IPS-15b (cell line): ENCODE measurements around the gene ANO2.

Experiments used
- H3K27me3 ChIP-seq: one replicate; pipeline ENCODE4 v1.6.1; 2013; ENCODE audit warnings: low read length; ENCODE audit not compliant: control insufficient read depth, insufficient read depth
- H3K36me3 ChIP-seq: one replicate; pipeline ENCODE4 v1.6.1; 2013; ENCODE audit warnings: low read length; ENCODE audit not compliant: control insufficient read depth, insufficient read depth
- H3K4me1 ChIP-seq: one replicate; pipeline ENCODE4 v1.6.1; 2013; ENCODE audit warnings: mild to moderate bottlenecking, low read length; ENCODE audit not compliant: control insufficient read depth, insufficient read depth
- H3K4me3 ChIP-seq: one replicate; pipeline ENCODE4 v1.5.1; 2013; ENCODE audit warnings: low read depth, low read length
- H3K9ac ChIP-seq: one replicate; pipeline ENCODE4 v1.6.1; 2013; ENCODE audit warnings: low read depth, mild to moderate bottlenecking, low read length
- H3K9me3 ChIP-seq: one replicate; pipeline ENCODE4 v1.6.1; 2013; ENCODE audit warnings: mild to moderate bottlenecking, low read length; ENCODE audit not compliant: control insufficient read depth, insufficient read depth

The ANO2 gene

GRCh38 chr12:5588591-5588990 lies 356.5 kb downstream of the ANO2 start:
- H3K4me3 ChIP-seq: no peak overlapping the region
- H3K4me1 ChIP-seq: peaks cover 21% of the 10 kb centered on the region
- no peaks in the 10 kb centered on the region for H3K36me3 ChIP-seq
- H3K9ac ChIP-seq: no peak overlapping the region
- no peaks in the 10 kb centered on the region for H3K9me3 ChIP-seq
- H3K27me3 ChIP-seq: no peaks in the 10 kb centered on the region

- Histone ChIP-seq H3K27me3 (no peaks in the 10 kb centered on the region), H3K4me1 (peaks cover 21% of the 10 kb centered on the region), H3K4me3 (no peak overlapping the region), H3K9ac (no peak overlapping the region), H3K9me3 (no peaks in the 10 kb centered on the region), H3K36me3 (no peaks in the 10 kb centered on the region)
These were observed 356.9 kb downstream of the ANO2 start for GRCh38 chr12:5588176-5588575.

GRCh38 chr12:5587711-5588121 lies 357.3 kb downstream of the ANO2 start:
- H3K9me3 ChIP-seq: no peaks in the 10 kb centered on the region
- no peak overlapping the region for H3K4me3 ChIP-seq
- H3K36me3 ChIP-seq: no peaks in the 10 kb centered on the region
- peaks cover 21% of the 10 kb centered on the region for H3K4me1 ChIP-seq
- H3K27me3 ChIP-seq: no peaks in the 10 kb centered on the region
- H3K9ac ChIP-seq: no peak overlapping the region

GRCh38 chr12:5586201-5586600 lies 358.9 kb downstream of the ANO2 start:
- H3K9ac ChIP-seq: no peak overlapping the region
- no peaks in the 10 kb centered on the region for H3K9me3 ChIP-seq
- H3K4me1 ChIP-seq: peaks cover 24% of the 10 kb centered on the region
- H3K4me3 ChIP-seq: no peak overlapping the region
- no peaks in the 10 kb centered on the region for H3K27me3 ChIP-seq
- no peaks in the 10 kb centered on the region for H3K36me3 ChIP-seq

- Histone ChIP-seq H3K36me3 (no peaks in the 10 kb centered on the region), H3K27me3 (no peaks in the 10 kb centered on the region), H3K4me3 (no peak overlapping the region), H3K9me3 (no peaks in the 10 kb centered on the region), H3K9ac (no peak overlapping the region), H3K4me1 (peaks cover 24% of the 10 kb centered on the region)
These were observed 359.9 kb downstream of the ANO2 start for GRCh38 chr12:5585178-5585577.

GRCh38 chr12:5584412-5585175 lies 360.5 kb downstream of the ANO2 start:
- Histone ChIP-seq H3K4me1 (peaks cover 24% of the 10 kb centered on the region), H3K9ac (no peak overlapping the region), H3K27me3 (no peaks in the 10 kb centered on the region), H3K36me3 (no peaks in the 10 kb centered on the region), H3K9me3 (no peaks in the 10 kb centered on the region), H3K4me3 (no peak overlapping the region)

GRCh38 chr12:5582541-5582940 lies 362.5 kb downstream of the ANO2 start:
- Histone ChIP-seq H3K4me1 (peaks cover 17% of the 10 kb centered on the region), H3K9me3 (no peaks in the 10 kb centered on the region), H3K27me3 (no peaks in the 10 kb centered on the region), H3K4me3 (no peak overlapping the region), H3K9ac (no peak overlapping the region), H3K36me3 (no peaks in the 10 kb centered on the region)

- H3K4me1 ChIP-seq: peaks cover 12% of the 10 kb centered on the region
- no peaks in the 10 kb centered on the region for H3K9me3 ChIP-seq
- no peaks in the 10 kb centered on the region for H3K27me3 ChIP-seq
- no peaks in the 10 kb centered on the region for H3K36me3 ChIP-seq
- no peak overlapping the region for H3K4me3 ChIP-seq
- H3K9ac ChIP-seq: no peak overlapping the region
These were observed 363.0 kb downstream of the ANO2 start for GRCh38 chr12:5582018-5582417.

- Histone ChIP-seq H3K4me3 (no peak overlapping the region), H3K9ac (no peak overlapping the region), H3K27me3 (no peaks in the 10 kb centered on the region), H3K36me3 (no peaks in the 10 kb centered on the region), H3K9me3 (no peaks in the 10 kb centered on the region), H3K4me1 (peaks cover 8% of the 10 kb centered on the region)
These were observed 363.4 kb downstream of the ANO2 start for GRCh38 chr12:5581616-5582015.

- Histone ChIP-seq H3K36me3 (no peaks in the 10 kb centered on the region), H3K27me3 (no peaks in the 10 kb centered on the region), H3K9ac (no peak overlapping the region), H3K4me1 (peaks cover 3% of the 10 kb centered on the region), H3K9me3 (no peaks in the 10 kb centered on the region), H3K4me3 (no peak overlapping the region)
These were observed 364.0 kb downstream of the ANO2 start for GRCh38 chr12:5581019-5581418.

GRCh38 chr12:5578775-5579174 lies 366.3 kb downstream of the ANO2 start:
- H3K4me3 ChIP-seq: no peak overlapping the region
- H3K4me1 ChIP-seq: peaks cover 3% of the 10 kb centered on the region
- H3K36me3 ChIP-seq: no peaks in the 10 kb centered on the region
- no peaks in the 10 kb centered on the region for H3K27me3 ChIP-seq
- H3K9ac ChIP-seq: no peak overlapping the region
- H3K9me3 ChIP-seq: no peaks in the 10 kb centered on the region

- no peaks in the 10 kb centered on the region for H3K9me3 ChIP-seq
- H3K4me1 ChIP-seq: peaks cover 3% of the 10 kb centered on the region
- H3K36me3 ChIP-seq: no peaks in the 10 kb centered on the region
- H3K27me3 ChIP-seq: no peaks in the 10 kb centered on the region
- H3K9ac ChIP-seq: no peak overlapping the region
- H3K4me3 ChIP-seq: no peak overlapping the region
These were observed 367.3 kb downstream of the ANO2 start for GRCh38 chr12:5577741-5578140.
